IMR-90 (cell line): ENCODE results near the gene PARVB. TPM values are rescaled to one million over a fixed set of nuclear protein-coding genes. Genes with fewer than 3 reads are reported as not detected.

Source experiments
- ATAC-seq: fragments of 200-7000 bp; cut with Tn5 transposase; 2 replicates; pipeline ENCODE4 v1.9.1; 2020; ENCODE audit warnings: low read depth, mild to moderate bottlenecking, moderate library complexity
- BruUV-seq: library from RNA; stranded (reverse); fragments of 400-500 nt; replicated peaks from 2 replicates; lab custom pipeline; 2021; lab: Mats Ljungman, UMichigan
- CTCF ChIA-PET: fragments of 300-600 bp; formaldehyde crosslinking; extraction: SDS; loops from one replicate; lab custom pipeline; 2021; ENCODE audit warnings: antibody characterized with exemption; lab: Yijun Ruan, JAX
- POLR2A ChIA-PET: fragments of 300-600 bp; sonication (Branson Sonifier 250); formaldehyde crosslinking; loops from one replicate; lab custom pipeline; 2022; ENCODE audit warnings: antibody characterized with exemption; ENCODE audit not compliant: unreplicated experiment; lab: Charles Lee
- DNase-seq: peaks from one replicate; pipeline ENCODE4 v3.0.0; 2013
- H2AFZ ChIP-seq: replicated peaks from 2 replicates; pipeline ENCODE3; 2013; ENCODE audit warnings: low read length, mild to moderate bottlenecking; ENCODE audit not compliant: poor library complexity
- H2AK5ac ChIP-seq: 2 replicates; pipeline ENCODE4 v1.6.1; 2013; ENCODE audit warnings: low read depth, low read length, inconsistent platforms
- H2AK9ac ChIP-seq: replicated peaks from 2 replicates; pipeline ENCODE3; 2013; ENCODE audit warnings: mild to moderate bottlenecking, low read depth, low read length, moderate library complexity; ENCODE audit not compliant: poor library complexity
- H2BK120ac ChIP-seq: 2 replicates; pipeline ENCODE4 v1.6.1; 2013; ENCODE audit warnings: low read depth, low read length, inconsistent platforms
- H2BK15ac ChIP-seq: 3 replicates; pipeline ENCODE4 v1.6.1; 2013; ENCODE audit warnings: low read depth, low read length, inconsistent platforms
- H2BK20ac ChIP-seq: 2 replicates; pipeline ENCODE4 v1.6.1; 2013; ENCODE audit warnings: low read depth, mild to moderate bottlenecking, inconsistent platforms, low read length, moderate library complexity
- H2BK5ac ChIP-seq: 2 replicates; pipeline ENCODE4 v1.6.1; 2013; ENCODE audit warnings: mild to moderate bottlenecking, low read depth, low read length, inconsistent platforms; ENCODE audit not compliant: poor library complexity, severe bottlenecking
- H3K14ac ChIP-seq: replicated peaks from 2 replicates; pipeline ENCODE4 v1.6.1; 2013; ENCODE audit warnings: low read depth, low read length, inconsistent platforms
- H3K18ac ChIP-seq: 2 replicates; pipeline ENCODE4 v1.6.1; 2013; ENCODE audit warnings: low read depth, low read length, control low read depth
- H3K23ac ChIP-seq: 2 replicates; pipeline ENCODE4 v1.6.1; 2013; ENCODE audit warnings: low read depth, low read length, inconsistent platforms
- H3K27ac ChIP-seq: 2 replicates; pipeline ENCODE4 v1.5.1; 2013; ENCODE audit warnings: mild to moderate bottlenecking, control low read depth, low read length; ENCODE audit not compliant: insufficient read depth
- H3K27me3 ChIP-seq: 2 replicates; pipeline ENCODE4 v1.6.1; 2013; ENCODE audit warnings: low read length; ENCODE audit not compliant: control insufficient read depth, insufficient read depth
- H3K36me3 ChIP-seq: 2 replicates; pipeline ENCODE4 v1.6.1; 2013; ENCODE audit warnings: low read length, mixed read lengths; ENCODE audit not compliant: control insufficient read depth, insufficient read depth
- H3K4ac ChIP-seq: 2 replicates; pipeline ENCODE4 v1.6.1; 2013; ENCODE audit warnings: low read depth, low read length, inconsistent platforms
- H3K4me1 ChIP-seq: 2 replicates; pipeline ENCODE4 v1.6.1; 2013; ENCODE audit warnings: low read length, mixed read lengths; ENCODE audit not compliant: control insufficient read depth, insufficient read depth
- H3K4me2 ChIP-seq: 2 replicates; pipeline ENCODE4 v1.6.1; 2013; ENCODE audit warnings: low read depth, mild to moderate bottlenecking, control low read depth, low read length, moderate library complexity
- H3K4me3 ChIP-seq: 2 replicates; pipeline ENCODE4 v1.5.1; 2013; ENCODE audit warnings: low read depth, mild to moderate bottlenecking, control low read depth, low read length, moderate library complexity; ENCODE audit not compliant: insufficient read depth
- H3K56ac ChIP-seq: 2 replicates; pipeline ENCODE4 v1.6.1; 2013; ENCODE audit warnings: low read length, inconsistent platforms; ENCODE audit not compliant: insufficient read depth; ENCODE audit errors: extremely low read depth
- H3K79me1 ChIP-seq, 2 experiments: 2 replicates each; pipeline ENCODE4 v1.6.1; 2013; ENCODE audit warnings: low read length in 2 of 2, inconsistent platforms in 1 of 2, low read depth in 1 of 2
- H3K9ac ChIP-seq: 2 replicates; pipeline ENCODE4 v1.6.1; 2013; ENCODE audit warnings: low read depth, low read length, control low read depth
- H3K9me1 ChIP-seq: 2 replicates; pipeline ENCODE4 v1.6.1; 2013; ENCODE audit warnings: low read length, inconsistent platforms; ENCODE audit not compliant: insufficient read depth
- H3K9me3 ChIP-seq: 2 replicates; pipeline ENCODE4 v1.6.1; 2013; ENCODE audit warnings: low read length; ENCODE audit not compliant: control insufficient read depth, insufficient read depth
- H4K20me1 ChIP-seq: 2 replicates; pipeline ENCODE4 v1.6.1; 2013; ENCODE audit warnings: low read length, inconsistent platforms; ENCODE audit not compliant: insufficient read depth
- H4K5ac ChIP-seq: 2 replicates; pipeline ENCODE4 v1.6.1; 2013; ENCODE audit warnings: mild to moderate bottlenecking, low read depth, low read length, control low read depth
- H4K8ac ChIP-seq, 2 experiments: 2 replicates each; pipeline ENCODE4 v1.6.1; 2013; ENCODE audit warnings: low read depth in 2 of 2, low read length in 2 of 2, control low read depth in 1 of 2, inconsistent platforms in 1 of 2
- H4K91ac ChIP-seq: 2 replicates; pipeline ENCODE4 v1.6.1; 2013; ENCODE audit warnings: low read depth, low read length, inconsistent platforms; ENCODE audit not compliant: insufficient read depth
- USF2 ChIP-seq: fragments of 150-350 bp; IDR thresholded peaks from 2 replicates; pipeline ENCODE4 v1.6.1; 2017; ENCODE audit warnings: mild to moderate bottlenecking, antibody characterized with exemption, low read length, low read depth
- WGBS, 2 experiments: methylation state at CpG; one replicate each; pipeline versions ENCODE4 v1.1.5 to v1.1.7; 2013; ENCODE audit warnings: missing lambda C conversion rate in 2 of 2; ENCODE audit not compliant: insufficient read length in 1 of 2; ENCODE audit errors: extremely low coverage in 2 of 2; 5-methylcytosine and 5-hydroxymethylcytosine counted together
- dilution Hi-C: fragments of 300-500 bp; cut with HindIII; formaldehyde crosslinking; loops from one replicate; pipeline ENCODE4 v1.14.3; 2018; ENCODE audit warnings: low sequenced_read_pairs; ENCODE audit not compliant: unreplicated experiment
- in situ Hi-C: fragments of 300-500 bp; cut with MboI; formaldehyde crosslinking; loops from 3 replicates; pipeline ENCODE4 v1.14.3; 2019; ENCODE audit warnings: low sequenced_read_pairs, inconsistent platforms, mixed read lengths
- intact Hi-C: fragments of 100-400 bp; cut with micrococcal nuclease; formaldehyde crosslinking; loops from 2 replicates; pipeline ENCODE4 v1.10.0; 2022
- polyA plus RNA-seq, 3 experiments: library from polyadenylated mRNA; depleted of rRNA; stranded (reverse); fragments of >200 nt; gene quantifications; 2 replicates each; pipeline ENCODE4 v1.2.3, GENCODE V29; 2012; ENCODE audit warnings: low replicate concordance in 1 of 3
- total RNA-seq: library from RNA; depleted of rRNA; stranded (reverse); fragments of >200 nt; gene quantifications from 2 replicates; pipeline ENCODE4 v1.2.3, GENCODE V29; 2012

PARVB gene
- total and polyA plus RNA-seq, 2 of the 4 experiments (the other 2 are of a cell fraction): 44.3 to 53.9 TPM

DNA sequence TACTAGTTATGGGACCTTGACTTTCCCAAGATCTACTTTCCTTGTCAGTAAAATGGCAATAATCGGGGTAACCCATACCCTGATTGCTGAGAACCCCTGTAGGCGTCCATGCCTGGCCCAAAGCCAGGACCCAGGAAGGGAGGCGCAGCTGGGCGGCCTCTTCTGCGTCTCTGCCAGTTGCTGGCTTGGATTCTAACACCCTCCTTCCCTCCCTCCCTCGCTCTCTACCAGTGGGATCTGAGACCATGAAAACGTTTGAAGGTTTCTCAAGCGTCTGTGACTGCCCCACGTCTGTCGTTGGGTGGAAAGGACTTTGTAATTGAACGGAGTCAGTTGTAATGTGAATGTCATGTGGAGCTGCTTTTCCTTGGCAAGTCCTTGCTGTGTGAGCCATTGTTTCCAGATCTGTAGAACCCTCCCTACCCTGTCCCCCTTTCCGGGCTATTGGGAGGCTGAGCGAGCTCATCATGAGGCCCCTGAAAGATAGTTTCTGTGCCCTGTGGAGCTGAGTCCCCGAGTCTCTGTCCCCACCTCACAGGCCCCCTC lies 47.8 kb downstream of the PARVB start:
- no peaks in the 10 kb centered on the region for H3K36me3 ChIP-seq
- dilution Hi-C loops: no loop called here
- no peak overlapping the region for H3K14ac ChIP-seq
- POLR2A ChIA-PET: no interaction called here
- H3K23ac ChIP-seq: no peak overlapping the region
- no peak overlapping the region for H3K56ac ChIP-seq
- no peak for TF ChIP-seq USF2
- H2AK5ac ChIP-seq: no peak overlapping the region
- H2BK120ac ChIP-seq: no peak overlapping the region
- intact Hi-C loops: no loop called here
- H3K27ac ChIP-seq: no peak overlapping the region
- no peak overlapping the region for H2AFZ ChIP-seq
- no peak overlapping the region for H2BK15ac ChIP-seq
- BruUV-seq: no TSS peak
- no peak overlapping the region for H2BK20ac ChIP-seq
- peaks cover 0 to 8% of the 10 kb centered on the region in 2 experiments; a peak in 2 of 4 replicates for H3K79me1 ChIP-seq
- peaks cover 7% of the 10 kb centered on the region for H4K20me1 ChIP-seq
- H3K9me1 ChIP-seq: peaks cover 2% of the 10 kb centered on the region; the same call in 1 of the 2 replicates
- no peak overlapping the region for H3K4me3 ChIP-seq
- H3K9ac ChIP-seq: no peak overlapping the region
- no peak overlapping the region for H4K91ac ChIP-seq
- no peak overlapping the region for H4K8ac ChIP-seq
- no peak overlapping the region for H2AK9ac ChIP-seq
- H4K5ac ChIP-seq: no peak overlapping the region
- H3K18ac ChIP-seq: no peak overlapping the region
- no peaks in the 10 kb centered on the region for H3K9me3 ChIP-seq
- in situ Hi-C loops: no loop called here
- no peak overlapping the region for H2BK5ac ChIP-seq
- no peak overlapping the region for H3K4ac ChIP-seq
- no peak overlapping the region for H3K4me2 ChIP-seq
- DNase-seq (no peak), ATAC-seq (no peak)
- WGBS, 2 experiments: 57% methylated on average over 2 of the region's 14 CpGs; no CpG with 5 or more reads in 1 of the 2 experiments
- no peaks in the 10 kb centered on the region for H3K27me3 ChIP-seq
- no peaks in the 10 kb centered on the region for H3K4me1 ChIP-seq
- CTCF ChIA-PET: no interaction called here
